H1 (cell line): ENCODE measurements around the gene CREG2. TPM values are rescaled to one million over a fixed set of nuclear protein-coding genes. Genes with fewer than 3 reads are reported as not detected.

Source experiments
- CTCF ChIA-PET: fragments of 300-600 bp; sonication (Branson Sonifier 250); formaldehyde crosslinking; loops from one replicate; lab custom pipeline; 2021; ENCODE audit not compliant: partially characterized antibody; lab: Charles Lee
- POLR2A ChIA-PET: fragments of 300-600 bp; sonication (Branson Sonifier 250); formaldehyde crosslinking; loops from one replicate; lab custom pipeline; 2021; ENCODE audit warnings: inconsistent platforms; ENCODE audit not compliant: partially characterized antibody; lab: Charles Lee
- DNase-seq, 2 experiments: peaks; one replicate each; pipeline versions ENCODE4 v3.0.0 to v3.0.0-alpha.2; 2010 to 2022; ENCODE audit warnings: low spot score in 2 of 2, low read depth in 1 of 2, mixed read lengths in 1 of 2
- FAIRE-seq: peaks from 2 replicates; lab custom pipeline; 2011; peaks lifted over from hg19 to GRCh38; lab: Jason Lieb, UNC
- H2AFZ ChIP-seq: 2 replicates; pipeline ENCODE4 v1.8.1; 2012; ENCODE audit warnings: low read length, inconsistent platforms
- H2AK5ac ChIP-seq: 2 replicates; pipeline ENCODE4 v1.6.1; 2013; ENCODE audit warnings: low read depth, low read length
- H2BK120ac ChIP-seq: replicated peaks from 2 replicates; pipeline ENCODE3; 2013; ENCODE audit warnings: low read depth, low read length, inconsistent platforms
- H2BK12ac ChIP-seq: 2 replicates; pipeline ENCODE4 v1.6.1; 2013; ENCODE audit warnings: low read depth, low read length
- H2BK15ac ChIP-seq: 2 replicates; pipeline ENCODE4 v1.6.1; 2013; ENCODE audit warnings: low read length
- H2BK20ac ChIP-seq: 2 replicates; pipeline ENCODE4 v1.6.1; 2013; ENCODE audit warnings: low read length
- H2BK5ac ChIP-seq: 2 replicates; pipeline ENCODE4 v1.6.1; 2013; ENCODE audit warnings: low read depth, low read length
- H3K14ac ChIP-seq: 2 replicates; pipeline ENCODE4 v1.6.1; 2013; ENCODE audit warnings: inconsistent platforms; ENCODE audit not compliant: insufficient read length
- H3K18ac ChIP-seq: 2 replicates; pipeline ENCODE4 v1.6.1; 2013; ENCODE audit warnings: low read length; ENCODE audit errors: extremely low read depth
- H3K23ac ChIP-seq: 2 replicates; pipeline ENCODE4 v1.6.1; 2013; ENCODE audit warnings: inconsistent platforms; ENCODE audit not compliant: insufficient read length
- H3K23me2 ChIP-seq: 2 replicates; pipeline ENCODE4 v1.6.1; 2013; ENCODE audit warnings: low read depth, low read length
- H3K27ac ChIP-seq: 2 replicates; pipeline ENCODE4 v1.6.1; 2011; ENCODE audit warnings: low read depth, low read length, inconsistent platforms
- H3K27me3 ChIP-seq, 4 experiments: replicated peaks in 1 of 4; 1 replicate in 1 of 4; 2 replicates in 3 of 4; pipeline versions ENCODE4 v1.6.1 to v1.8.1; 2011 to 2013; ENCODE audit warnings: low read length in 3 of 4, mild to moderate bottlenecking in 3 of 4, inconsistent platforms in 2 of 4, mixed read lengths in 2 of 4, moderate library complexity in 1 of 4; ENCODE audit not compliant: control insufficient read depth in 3 of 4, insufficient read depth in 3 of 4; ENCODE audit errors: extremely low read depth in 1 of 4
- H3K36me3 ChIP-seq, 4 experiments: 2 replicates each; pipeline versions ENCODE4 v1.6.1 to v1.8.1; 2011 to 2013; ENCODE audit warnings: mild to moderate bottlenecking in 4 of 4, low read length in 3 of 4, moderate library complexity in 2 of 4, control low read depth in 1 of 4, inconsistent platforms in 1 of 4; ENCODE audit not compliant: insufficient read depth in 4 of 4, control insufficient read depth in 2 of 4
- H3K4ac ChIP-seq: replicated peaks from 2 replicates; pipeline ENCODE3; 2013; ENCODE audit warnings: low read length, low read depth, mixed read lengths, inconsistent platforms; ENCODE audit not compliant: insufficient read length
- H3K4me1 ChIP-seq, 4 experiments: replicated peaks in 1 of 4; 1 replicate in 1 of 4; 2 replicates in 3 of 4; pipeline versions ENCODE4 v1.6.1 to v1.8.1; 2011 to 2013; ENCODE audit warnings: low read length in 3 of 4, inconsistent platforms in 2 of 4, mixed read lengths in 1 of 4; ENCODE audit not compliant: insufficient read depth in 4 of 4, control insufficient read depth in 3 of 4
- H3K4me2 ChIP-seq, 2 experiments: 2 replicates each; pipeline versions ENCODE4 v1.6.1 to v1.8.1; 2011 to 2013; ENCODE audit warnings: low read depth in 2 of 2, low read length in 2 of 2, control low read depth in 1 of 2, inconsistent platforms in 1 of 2, mild to moderate bottlenecking in 1 of 2; ENCODE audit not compliant: insufficient read depth in 1 of 2
- H3K4me3 ChIP-seq, 4 experiments: fragments of 200-600, 300-600 bp in 1 of 4; sonication (generic), shearing (Covaris generic), sonication (Bioruptor Twin) in 1 of 4; 2 replicates each; pipeline versions ENCODE4 v1.5.1 to v1.8.1; 2011 to 2016; ENCODE audit warnings: low read length in 4 of 4, low read depth in 3 of 4, control low read depth in 2 of 4, inconsistent platforms in 2 of 4, mild to moderate bottlenecking in 2 of 4, mixed read lengths in 1 of 4, moderate library complexity in 1 of 4; ENCODE audit not compliant: insufficient read depth in 2 of 4; ENCODE audit errors: extremely low read depth in 1 of 4
- H3K56ac ChIP-seq: replicated peaks from 2 replicates; pipeline ENCODE3; 2013; ENCODE audit warnings: low read depth, mild to moderate bottlenecking, mixed read lengths, low read length, inconsistent platforms; ENCODE audit not compliant: insufficient read length
- H3K79me1 ChIP-seq: 2 replicates; pipeline ENCODE4 v1.6.1; 2013; ENCODE audit warnings: low read depth, low read length, control low read depth
- H3K79me2 ChIP-seq, 2 experiments: 2 replicates each; pipeline versions ENCODE4 v1.6.1 to v1.8.1; 2012 to 2013; ENCODE audit warnings: low read length in 2 of 2, mild to moderate bottlenecking in 2 of 2, inconsistent platforms in 1 of 2; ENCODE audit not compliant: insufficient read depth in 2 of 2, control insufficient read depth in 1 of 2
- H3K9ac ChIP-seq, 4 experiments: replicated peaks in 1 of 4; 1 replicate in 1 of 4; 2 replicates in 3 of 4; pipeline versions ENCODE4 v1.6.1 to v1.8.1; 2011 to 2013; ENCODE audit warnings: low read depth in 3 of 4, low read length in 3 of 4, control low read depth in 2 of 4, mild to moderate bottlenecking in 2 of 4, moderate library complexity in 2 of 4, inconsistent platforms in 1 of 4; ENCODE audit errors: extremely low read depth in 1 of 4
- H3K9me3 ChIP-seq, 2 experiments: 2 replicates each; pipeline versions ENCODE4 v1.6.1 to v1.8.1; 2012 to 2013; ENCODE audit warnings: mild to moderate bottlenecking in 2 of 2, moderate library complexity in 2 of 2, control low read depth in 1 of 2, inconsistent platforms in 1 of 2, low read depth in 1 of 2, low read length in 1 of 2, mixed read lengths in 1 of 2; ENCODE audit not compliant: insufficient read depth in 2 of 2
- H4K20me1 ChIP-seq, 2 experiments: replicated peaks in 1 of 2; 2 replicates each; pipeline versions ENCODE3 to v1.8.1; 2011 to 2013; ENCODE audit warnings: inconsistent platforms in 2 of 2, low read length in 2 of 2, mild to moderate bottlenecking in 1 of 2; ENCODE audit not compliant: insufficient read depth in 2 of 2, control insufficient read depth in 1 of 2
- H4K5ac ChIP-seq: 2 replicates; pipeline ENCODE4 v1.6.1; 2013; ENCODE audit warnings: low read length, low read depth, mixed read lengths, inconsistent platforms; ENCODE audit not compliant: insufficient read length
- H4K8ac ChIP-seq: 2 replicates; pipeline ENCODE4 v1.8.0; 2013; ENCODE audit warnings: mild to moderate bottlenecking, moderate library complexity, low read length, inconsistent platforms; ENCODE audit not compliant: insufficient read depth; ENCODE audit errors: extremely low read depth
- H4K91ac ChIP-seq: replicated peaks from 2 replicates; pipeline ENCODE3; 2013; ENCODE audit warnings: low read length, mixed read lengths, inconsistent platforms; ENCODE audit not compliant: insufficient read length
- CBX5 ChIP-seq: fragments of 300-800, 300-1000 bp; sonication (generic); IDR thresholded peaks from 2 replicates; pipeline ENCODE4 v1.7.1; 2016; ENCODE audit warnings: antibody characterized with exemption, low read length, low read depth
- CHD2 ChIP-seq: IDR thresholded peaks from 2 replicates; pipeline ENCODE4 v1.6.1; 2012; ENCODE audit warnings: low read length, improper control_type of control experiment
- CREB1 ChIP-seq: IDR thresholded peaks from 2 replicates; pipeline ENCODE4 v1.6.1; 2012; ENCODE audit warnings: inconsistent platforms
- CTBP2 ChIP-seq: IDR thresholded peaks from 2 replicates; pipeline ENCODE4 v1.7.0; 2011; ENCODE audit warnings: borderline replicate concordance, mild to moderate bottlenecking, moderate library complexity, mixed read lengths, low read length; ENCODE audit not compliant: insufficient read depth, insufficient read length
- EGR1 ChIP-seq: IDR thresholded peaks from 2 replicates; pipeline ENCODE4 v1.6.1; 2011; ENCODE audit warnings: low read depth, low read length, borderline replicate concordance
- FOSL1 ChIP-seq: IDR thresholded peaks from 2 replicates; pipeline ENCODE4 v1.6.1; 2011; ENCODE audit warnings: mild to moderate bottlenecking, low read depth, low read length, moderate library complexity; ENCODE audit not compliant: insufficient read depth
- GTF2F1 ChIP-seq: IDR thresholded peaks from 2 replicates; pipeline ENCODE4 v1.6.1; 2012; ENCODE audit warnings: low read depth, low read length, improper control_type of control experiment, borderline replicate concordance
- KDM5A ChIP-seq: fragments of 200-600 bp; IDR thresholded peaks from 2 replicates; pipeline ENCODE4 v1.7.1; 2012; ENCODE audit warnings: mild to moderate bottlenecking, low read length, inconsistent platforms, mixed read lengths
- RBBP5 ChIP-seq: IDR thresholded peaks from 2 replicates; pipeline ENCODE4 v1.7.1; 2012; ENCODE audit warnings: low read depth, mild to moderate bottlenecking, inconsistent platforms, low read length, moderate library complexity, borderline replicate concordance
- SP1 ChIP-seq: IDR thresholded peaks from 2 replicates; pipeline ENCODE4 v1.6.1; 2011; ENCODE audit warnings: low read depth, low read length
- SRF ChIP-seq: IDR thresholded peaks from 2 replicates; pipeline ENCODE4 v1.6.1; 2011; ENCODE audit warnings: mild to moderate bottlenecking, low read depth, low read length, moderate library complexity
- WGBS, 2 experiments: shearing (Covaris generic) in 1 of 2; methylation state at CpG; one replicate each; pipeline versions ENCODE4 v1.1.6 to v1.1.7; 2013 to 2015; ENCODE audit warnings: low lambda C conversion rate in 2 of 2, mixed read lengths in 2 of 2, inconsistent platforms in 1 of 2, low coverage in 1 of 2, missing lambda C conversion rate in 1 of 2; ENCODE audit not compliant: insufficient replicate concordance in 2 of 2, insufficient coverage in 1 of 2, insufficient read length in 1 of 2; ENCODE audit errors: extremely low coverage in 1 of 2, missing lambda C conversion rate in 1 of 2; 5-methylcytosine and 5-hydroxymethylcytosine counted together
- polyA plus RNA-seq, 7 experiments: library from polyadenylated mRNA; depleted of rRNA in 3 of 7; stranded (reverse) in 5 of 7; unstranded in 2 of 7; fragments of >200 nt in 5 of 7; fragments of 200-250 nt in 2 of 7; gene quantifications; 1 replicate in 5 of 7; 2 replicates in 1 of 7; 4 replicates in 1 of 7; pipeline versions ENCODE4 v1.2.1 to v1.2.3, GENCODE V29; 2011 to 2013; ENCODE audit warnings: missing spikeins in 2 of 7, mixed read lengths in 2 of 7
- total RNA-seq: library from RNA; stranded (reverse); fragmentation: NEBNext Ultra II Directional; extraction: Animal tissue kit (Norgen Biotek cat#: 25700); gene quantifications from 2 replicates; pipeline ENCODE4 v1.2.1, GENCODE V29; 2021
- TF ChIP-seq, protein P1 (sequence below): IDR thresholded peaks from 2 replicates; pipeline ENCODE4 v1.6.1; 2012; ENCODE audit warnings: inconsistent platforms

CREG2 gene
- total and polyA plus RNA-seq, 2 of the 8 experiments (the other 6 are each of a cell fraction or from before 2014, with no cell fraction given): 2.0 to 2.2 TPM

GRCh38 chr2:101362316-101362715 lies 25.0 kb downstream of the CREG2 start:
- H4K20me1 ChIP-seq: no peaks in the 10 kb centered on the region
- H3K4me1 ChIP-seq: peaks cover 2 to 7% (median 2%) of the 10 kb centered on the region in 4 experiments; a peak in 5 of 7 replicates
- H3K4me3 ChIP-seq: no peak overlapping the region
- no peak overlapping the region for H4K8ac ChIP-seq
- DNase-seq: no peak
- CTCF ChIA-PET: interaction anchor here (0.8 to 4.8 kb wide), 9 partner anchors 12 to 1156 kb away, joined by 3 to 33 read pairs (median 5); partner anchors contain the start of gene CREG2
- no peak overlapping the region for H3K9ac ChIP-seq
- H3K4me2 ChIP-seq: no peak overlapping the region
- H3K27me3 ChIP-seq: no peaks in the 10 kb centered on the region
- H2BK5ac ChIP-seq: no peak overlapping the region
- H3K23me2 ChIP-seq: no peaks in the 10 kb centered on the region
- H3K79me1 ChIP-seq: no peaks in the 10 kb centered on the region
- H2BK20ac ChIP-seq: no peak overlapping the region
- no peak overlapping the region for H3K27ac ChIP-seq
- H3K23ac ChIP-seq: no peak overlapping the region
- no peak overlapping the region for H3K18ac ChIP-seq
- no peaks in the 10 kb centered on the region for H3K9me3 ChIP-seq
- H4K91ac ChIP-seq: no peak overlapping the region
- TF ChIP-seq SP1 (no peak), CREB1 (no peak), FOSL1 (no peak), GTF2F1 (no peak), KDM5A (no peak), RBBP5 (no peak), CHD2 (no peak), CBX5 (no peak), CTBP2 (no peak), SRF (no peak), EGR1 (no peak)
- TF ChIP-seq, protein P1, sequence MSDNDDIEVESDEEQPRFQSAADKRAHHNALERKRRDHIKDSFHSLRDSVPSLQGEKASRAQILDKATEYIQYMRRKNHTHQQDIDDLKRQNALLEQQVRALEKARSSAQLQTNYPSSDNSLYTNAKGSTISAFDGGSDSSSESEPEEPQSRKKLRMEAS: no peak
- TF ChIP-seq, all 59 proteins: peak for 0
- Histone ChIP-seq H4K5ac (no peak overlapping the region), H2AK5ac (no peak overlapping the region), H2BK15ac (no peak overlapping the region), H3K4ac (no peak overlapping the region), H3K56ac (no peak overlapping the region), H3K36me3 (no peaks in the 10 kb centered on the region), H3K14ac (no peak overlapping the region), H2AFZ (no peak overlapping the region), H2BK120ac (no peak overlapping the region), H2BK12ac (no peak overlapping the region), H3K79me2 (no peaks in the 10 kb centered on the region)
- 89% methylated on average over 3 of the region's 3 CpGs; no CpG with 5 or more reads in 1 of the 2 experiments for WGBS, 2 experiments
- no peak for FAIRE-seq
- POLR2A ChIA-PET: interaction anchor here (1.9 kb wide), 1 partner anchor 19 kb away, joined by 5 read pairs; no protein-coding TSS in a partner anchor
